Ovary (tissue), 3 donors: ENCODE results near the gene MINDY1.

Experiments
- EP300 ChIP-seq: sonication (generic); formaldehyde crosslinking; IDR thresholded peaks from one replicate; pipeline ENCODE4 v1.6.1; 2017; ENCODE audit warnings: antibody characterized with exemption
- TF ChIP-seq, protein P1 (sequence below), 3 donors: fragments of 450-650 bp in 2 of 3; fragments of 200-600 bp in 1 of 3; IDR thresholded peaks; one replicate each; pipeline versions ENCODE4 v1.5.1 to v1.8.0; 2016 to 2022; ENCODE audit warnings: antibody characterized with exemption in 3 of 3, mild to moderate bottlenecking in 1 of 3
- donor health status: DM: no; HTN: no; CAD: no.

GRCh38 chr1:151036356-151036755 is 29.7 kb upstream of the MINDY1 start, which contains the start of gene BNIPL:
- TF ChIP-seq, protein P1, sequence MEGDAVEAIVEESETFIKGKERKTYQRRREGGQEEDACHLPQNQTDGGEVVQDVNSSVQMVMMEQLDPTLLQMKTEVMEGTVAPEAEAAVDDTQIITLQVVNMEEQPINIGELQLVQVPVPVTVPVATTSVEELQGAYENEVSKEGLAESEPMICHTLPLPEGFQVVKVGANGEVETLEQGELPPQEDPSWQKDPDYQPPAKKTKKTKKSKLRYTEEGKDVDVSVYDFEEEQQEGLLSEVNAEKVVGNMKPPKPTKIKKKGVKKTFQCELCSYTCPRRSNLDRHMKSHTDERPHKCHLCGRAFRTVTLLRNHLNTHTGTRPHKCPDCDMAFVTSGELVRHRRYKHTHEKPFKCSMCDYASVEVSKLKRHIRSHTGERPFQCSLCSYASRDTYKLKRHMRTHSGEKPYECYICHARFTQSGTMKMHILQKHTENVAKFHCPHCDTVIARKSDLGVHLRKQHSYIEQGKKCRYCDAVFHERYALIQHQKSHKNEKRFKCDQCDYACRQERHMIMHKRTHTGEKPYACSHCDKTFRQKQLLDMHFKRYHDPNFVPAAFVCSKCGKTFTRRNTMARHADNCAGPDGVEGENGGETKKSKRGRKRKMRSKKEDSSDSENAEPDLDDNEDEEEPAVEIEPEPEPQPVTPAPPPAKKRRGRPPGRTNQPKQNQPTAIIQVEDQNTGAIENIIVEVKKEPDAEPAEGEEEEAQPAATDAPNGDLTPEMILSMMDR (IDR thresholded peaks at IDR 0.05) = no peak
- no peak for TF ChIP-seq EP300
